Gastroesophageal sphincter (tissue), 3 donors: ENCODE results near the gene RNU1-4.
"Not testable (repeated sequence)": the region's sequence is repeated elsewhere in the genome, so short reads cannot be mapped to it uniquely, and the experiment has no call there.

ENCODE experiments used
- POLR2AphosphoS5 ChIP-seq: sonication (generic); formaldehyde crosslinking; IDR thresholded peaks from one replicate; pipeline ENCODE4 v1.6.1; 2017; ENCODE audit warnings: antibody characterized with exemption
- TF ChIP-seq, protein P1 (sequence below), 4 experiments: fragments of 200-600 bp in 2 of 4; fragments of 450-650 bp in 2 of 4; sonication (generic) in 1 of 4; IDR thresholded peaks; one replicate each; pipeline ENCODE4 v1.5.1; 2017 to 2019; ENCODE audit warnings: antibody characterized with exemption in 4 of 4, mild to moderate bottlenecking in 2 of 4, moderate library complexity in 2 of 4

DNA sequence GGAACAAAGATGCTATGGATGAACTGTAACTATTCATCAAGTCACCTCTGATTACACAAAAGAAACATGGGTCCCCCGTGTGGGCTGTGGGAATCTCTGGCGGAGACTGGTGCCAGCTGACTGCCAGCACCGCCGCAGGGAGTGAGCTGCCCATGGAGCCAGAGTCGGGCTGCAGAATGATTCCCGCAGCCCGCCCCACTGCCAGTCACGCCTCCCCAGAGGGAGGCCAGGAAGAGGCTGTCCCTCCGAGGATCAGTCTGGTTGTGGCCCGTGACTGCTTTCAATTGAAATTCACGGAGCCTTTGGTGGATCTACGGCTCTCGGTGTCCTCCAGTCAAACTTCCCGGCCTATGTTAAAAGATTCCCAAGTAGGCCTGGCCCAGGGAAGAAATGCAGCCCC lies 27.7 kb upstream of the RNU1-4 start:
- TF ChIP-seq, protein P1, sequence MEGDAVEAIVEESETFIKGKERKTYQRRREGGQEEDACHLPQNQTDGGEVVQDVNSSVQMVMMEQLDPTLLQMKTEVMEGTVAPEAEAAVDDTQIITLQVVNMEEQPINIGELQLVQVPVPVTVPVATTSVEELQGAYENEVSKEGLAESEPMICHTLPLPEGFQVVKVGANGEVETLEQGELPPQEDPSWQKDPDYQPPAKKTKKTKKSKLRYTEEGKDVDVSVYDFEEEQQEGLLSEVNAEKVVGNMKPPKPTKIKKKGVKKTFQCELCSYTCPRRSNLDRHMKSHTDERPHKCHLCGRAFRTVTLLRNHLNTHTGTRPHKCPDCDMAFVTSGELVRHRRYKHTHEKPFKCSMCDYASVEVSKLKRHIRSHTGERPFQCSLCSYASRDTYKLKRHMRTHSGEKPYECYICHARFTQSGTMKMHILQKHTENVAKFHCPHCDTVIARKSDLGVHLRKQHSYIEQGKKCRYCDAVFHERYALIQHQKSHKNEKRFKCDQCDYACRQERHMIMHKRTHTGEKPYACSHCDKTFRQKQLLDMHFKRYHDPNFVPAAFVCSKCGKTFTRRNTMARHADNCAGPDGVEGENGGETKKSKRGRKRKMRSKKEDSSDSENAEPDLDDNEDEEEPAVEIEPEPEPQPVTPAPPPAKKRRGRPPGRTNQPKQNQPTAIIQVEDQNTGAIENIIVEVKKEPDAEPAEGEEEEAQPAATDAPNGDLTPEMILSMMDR (IDR thresholded peaks at IDR 0.05): not testable (repeated sequence)
- TF ChIP-seq POLR2AphosphoS5: not testable (repeated sequence)
